Spleen (tissue), 11 donors: ENCODE results near the gene HS3ST1. TPM values are rescaled to one million over a fixed set of nuclear protein-coding genes. Genes with fewer than 3 reads are reported as not detected.
"Not testable (repeated sequence)": the region's sequence is repeated elsewhere in the genome, so short reads cannot be mapped to it uniquely, and the experiment has no call there.

Experiments
- DNase-seq: peaks from one replicate; pipeline ENCODE4 v3.0.0-alpha.2; 2020
- H3K27ac ChIP-seq, 8 donors: fragments of 200-600 bp; sonication (generic) in 7 of 8; 1 replicate in 4 of 8; 2 replicates in 4 of 8; pipeline versions ENCODE4 v1.5.0 to v1.8.0; 2016 to 2021; ENCODE audit warnings: inconsistent platforms in 4 of 8, mild to moderate bottlenecking in 4 of 8, moderate library complexity in 1 of 8
- H3K27me3 ChIP-seq, 7 donors: fragments of 200-600 bp; sonication (generic) in 6 of 7; replicated peaks in 1 of 7; 1 replicate in 4 of 7; 2 replicates in 3 of 7; pipeline versions ENCODE4 v1.5.0 to v1.8.0; 2016 to 2021; ENCODE audit warnings: inconsistent platforms in 3 of 7, mild to moderate bottlenecking in 1 of 7
- H3K36me3 ChIP-seq, 6 donors: fragments of 200-600 bp; sonication (generic) in 5 of 6; 1 replicate in 4 of 6; 2 replicates in 2 of 6; pipeline versions ENCODE4 v1.5.0 to v1.8.0; 2016 to 2021; ENCODE audit warnings: inconsistent platforms in 2 of 6
- H3K4me1 ChIP-seq, 6 donors: fragments of 200-600 bp; sonication (generic) in 5 of 6; 1 replicate in 3 of 6; 2 replicates in 3 of 6; pipeline versions ENCODE4 v1.5.0 to v1.8.0; 2016 to 2021; ENCODE audit warnings: inconsistent platforms in 3 of 6
- H3K4me3 ChIP-seq, 8 donors: fragments of 200-600 bp; sonication (generic) in 7 of 8; 1 replicate in 4 of 8; 2 replicates in 4 of 8; pipeline versions ENCODE4 v1.5.0 to v1.8.0; 2016 to 2021; ENCODE audit warnings: inconsistent platforms in 4 of 8, mild to moderate bottlenecking in 4 of 8, moderate library complexity in 2 of 8
- H3K9me3 ChIP-seq, 8 donors: fragments of 200-600 bp; sonication (generic) in 7 of 8; 1 replicate in 4 of 8; 2 replicates in 4 of 8; pipeline versions ENCODE4 v1.5.0 to v1.8.0; 2016 to 2021; ENCODE audit warnings: inconsistent platforms in 4 of 8
- POLR2A ChIP-seq, 3 donors: fragments of 450-650 bp; IDR thresholded peaks; one replicate each; pipeline ENCODE4 v1.5.1; 2017; ENCODE audit warnings: antibody characterized with exemption in 3 of 3, mild to moderate bottlenecking in 1 of 3
- POLR2AphosphoS5 ChIP-seq, 3 donors: sonication (generic); formaldehyde crosslinking; IDR thresholded peaks; one replicate each; pipeline ENCODE4 v1.5.1; 2017; ENCODE audit warnings: antibody characterized with exemption in 3 of 3
- WGBS, 5 donors: extraction: QIAGEN DNeasy Blood & Tissue Kit in 3 of 5; methylation state at CpG; one replicate each; pipeline versions ENCODE4 v1.1.5 to v1.1.7; 2013 to 2018; 5-methylcytosine and 5-hydroxymethylcytosine counted together
- intact Hi-C: fragments of 100-400 bp; cut with DNase I; formaldehyde crosslinking; loops from one replicate; pipeline ENCODE4 v1.15.0; 2023; ENCODE audit warnings: low total_unique reads
- polyA plus RNA-seq, 3 donors: library from polyadenylated mRNA; stranded (reverse); fragments of 200-250 nt; gene quantifications; one replicate each; pipeline ENCODE4 v1.2.1, GENCODE V29; 2013
- total RNA-seq, 7 donors: library from RNA; depleted of rRNA in 3 of 7; stranded (reverse); fragments of >200 nt in 3 of 7; fragmentation: NEBNext Ultra II Directional in 4 of 7; extraction: Animal tissue kit (Norgen Biotek cat#: 25700) in 4 of 7; gene quantifications; one replicate each; pipeline versions ENCODE4 v1.1.0 to v1.2.1, GENCODE V29; 2016 to 2021
- TF ChIP-seq, protein P1 (sequence below), 11 experiments: fragments of 200-600 bp in 7 of 11; fragments of 450-650 bp in 4 of 11; sonication (generic) in 4 of 11; IDR thresholded peaks in 8 of 11; conservative IDR thresholded peaks in 3 of 11; 1 replicate in 7 of 11; 2 replicates in 4 of 11; pipeline versions ENCODE4 v1.4.0 to v1.8.0; 2016 to 2021; ENCODE audit warnings: antibody characterized with exemption in 11 of 11, inconsistent platforms in 4 of 11, mild to moderate bottlenecking in 1 of 11
- donor health status: healthy with polysubstance abuse.
- donor health status: DM: no; HTN: no; CAD: no; lungs with moderate emphysema.
- donor health status: DM: no; HTN: no; CAD: no.
- donor health status: Bipolar disorder and iron deficiency.
- donor health status: healthy.
- donor health status: DM: no; HTN: no; CAD: no.
- donor health status: DM: yes; HTN: yes; CAD: no.

Gene HS3ST1
- total and polyA plus RNA-seq, 10 donors: 1.8 to 7.4 (median 3.4) TPM

DNA sequence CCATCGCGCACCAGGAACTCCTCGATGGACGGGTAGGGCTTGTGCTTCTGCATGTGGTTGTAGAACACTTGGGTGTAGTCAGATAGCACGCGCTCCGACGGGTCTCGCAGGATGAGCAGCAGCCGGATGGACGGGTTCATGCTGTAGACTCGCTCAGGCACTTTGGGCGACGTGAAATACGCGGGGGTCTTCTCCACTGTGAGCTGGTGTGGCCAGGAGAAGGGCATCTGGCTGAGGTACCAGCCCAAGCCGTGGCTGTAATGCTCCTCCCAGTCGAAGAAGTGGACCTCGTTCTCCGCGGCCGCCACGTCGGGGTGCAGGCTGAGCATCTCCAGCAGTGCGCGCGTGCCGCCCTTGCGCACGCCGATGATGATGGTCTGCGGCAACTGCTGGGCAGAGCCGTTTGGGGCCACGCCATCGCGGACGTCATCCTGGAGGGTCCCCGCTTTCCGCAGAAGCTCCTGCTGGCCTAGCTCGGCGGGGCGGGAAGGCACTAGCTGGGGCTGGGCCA lies 29.2 kb downstream of the HS3ST1 start:
- intact Hi-C loops: no loop called here
- Histone ChIP-seq H3K4me1 (peaks cover 0 to 11% (median 0%) of the 10 kb centered on the region in 6 donors), H3K27ac (no peak overlapping the region), H3K36me3 (peaks cover 0 to 17% (median 14%) of the 10 kb centered on the region in 6 donors), H3K27me3 (no peaks in the 10 kb centered on the region), H3K4me3 (no peak overlapping the region), H3K9me3 (peaks cover 0 to 9% (median 0%) of the 10 kb centered on the region in 8 donors)
- TF ChIP-seq POLR2AphosphoS5 (IDR thresholded peaks at IDR 0.05): no peak
- TF ChIP-seq, protein P1, sequence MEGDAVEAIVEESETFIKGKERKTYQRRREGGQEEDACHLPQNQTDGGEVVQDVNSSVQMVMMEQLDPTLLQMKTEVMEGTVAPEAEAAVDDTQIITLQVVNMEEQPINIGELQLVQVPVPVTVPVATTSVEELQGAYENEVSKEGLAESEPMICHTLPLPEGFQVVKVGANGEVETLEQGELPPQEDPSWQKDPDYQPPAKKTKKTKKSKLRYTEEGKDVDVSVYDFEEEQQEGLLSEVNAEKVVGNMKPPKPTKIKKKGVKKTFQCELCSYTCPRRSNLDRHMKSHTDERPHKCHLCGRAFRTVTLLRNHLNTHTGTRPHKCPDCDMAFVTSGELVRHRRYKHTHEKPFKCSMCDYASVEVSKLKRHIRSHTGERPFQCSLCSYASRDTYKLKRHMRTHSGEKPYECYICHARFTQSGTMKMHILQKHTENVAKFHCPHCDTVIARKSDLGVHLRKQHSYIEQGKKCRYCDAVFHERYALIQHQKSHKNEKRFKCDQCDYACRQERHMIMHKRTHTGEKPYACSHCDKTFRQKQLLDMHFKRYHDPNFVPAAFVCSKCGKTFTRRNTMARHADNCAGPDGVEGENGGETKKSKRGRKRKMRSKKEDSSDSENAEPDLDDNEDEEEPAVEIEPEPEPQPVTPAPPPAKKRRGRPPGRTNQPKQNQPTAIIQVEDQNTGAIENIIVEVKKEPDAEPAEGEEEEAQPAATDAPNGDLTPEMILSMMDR (IDR thresholded peaks at IDR 0.05 in 8 of 11, conservative IDR thresholded peaks at IDR 0.05 in 3 of 11): no peak
- TF ChIP-seq POLR2A (IDR thresholded peaks at IDR 0.05): no peak
- 94 to 98% (median 97%) methylated on average over 38 to 42 of the region's 42 CpGs for WGBS, 5 donors
- no peak for DNase-seq

DNA sequence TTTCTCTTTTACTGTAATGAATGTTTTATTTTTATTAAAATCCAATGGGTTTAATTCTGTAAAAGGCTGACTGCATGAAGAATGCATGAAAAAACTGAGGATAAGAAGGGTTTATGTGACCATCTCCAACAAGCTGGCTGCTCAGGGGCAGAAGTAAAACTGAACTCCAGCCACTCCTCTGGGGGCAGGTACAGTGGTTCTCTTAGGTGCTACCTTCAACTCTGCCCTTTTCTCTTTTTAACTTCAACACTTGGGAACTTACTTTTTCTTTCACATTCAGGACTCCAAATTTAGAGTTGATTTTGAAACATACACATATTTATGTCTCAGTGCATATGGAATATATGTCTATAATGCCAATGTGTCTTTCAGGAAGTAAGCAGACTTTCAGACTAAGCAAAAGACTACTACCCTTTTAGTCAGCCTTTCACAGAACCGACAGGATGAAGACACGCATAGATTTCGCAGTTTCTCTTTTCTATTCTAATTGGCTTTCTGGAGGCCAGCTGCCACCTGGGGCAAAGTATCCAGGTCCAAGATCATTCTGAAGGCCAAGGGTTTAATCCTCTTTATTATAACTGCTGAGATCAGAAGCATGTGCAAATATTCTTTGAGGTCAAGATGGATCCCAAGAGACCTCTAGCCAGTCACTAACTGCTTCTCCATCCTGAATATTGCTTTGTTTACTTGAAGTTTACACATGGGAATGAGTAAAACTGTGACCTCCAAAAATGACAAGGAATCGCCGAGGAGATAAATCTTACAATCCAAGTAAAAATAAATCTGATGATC lies 30.7 kb downstream of the HS3ST1 start:
- peaks cover 0 to 11% (median 0%) of the 10 kb centered on the region in 6 donors for H3K4me1 ChIP-seq
- no peak for DNase-seq
- peaks cover 0 to 17% (median 14%) of the 10 kb centered on the region in 6 donors for H3K36me3 ChIP-seq
- peaks cover 0 to 9% (median 0%) of the 10 kb centered on the region in 8 donors for H3K9me3 ChIP-seq
- no peak overlapping the region for H3K27ac ChIP-seq
- 58 to 73% (median 71%) methylated on average over 5 of the region's 5 CpGs for WGBS, 5 donors
- no peak for TF ChIP-seq POLR2A (IDR thresholded peaks at IDR 0.05)
- TF ChIP-seq, protein P1 (IDR thresholded peaks at IDR 0.05 in 8 of 11, conservative IDR thresholded peaks at IDR 0.05 in 3 of 11): no peak
- no peak for TF ChIP-seq POLR2AphosphoS5 (IDR thresholded peaks at IDR 0.05)
- H3K27me3 ChIP-seq: no peaks in the 10 kb centered on the region
- H3K4me3 ChIP-seq: no peak overlapping the region
- intact Hi-C loops: no loop called here

DNA sequence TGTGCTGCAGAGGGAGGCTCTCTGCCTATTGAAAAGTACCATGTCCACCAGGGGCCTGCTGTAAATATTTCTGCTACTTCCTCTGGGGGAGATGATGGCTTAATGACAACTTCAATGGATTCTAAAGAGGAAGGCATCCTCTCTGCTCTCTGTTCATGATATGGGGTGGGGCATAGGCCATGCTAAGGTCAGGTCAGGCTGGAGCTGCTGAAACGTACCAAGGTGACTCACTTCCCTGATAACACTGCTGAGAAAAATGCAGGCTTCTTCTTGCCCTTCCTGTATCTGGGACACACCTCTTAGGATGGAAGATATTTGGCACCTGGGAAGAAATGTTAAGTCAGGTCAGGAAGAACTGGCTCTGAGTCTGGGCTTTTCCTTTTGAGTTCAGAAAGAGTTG lies 31.5 kb downstream of the HS3ST1 start:
- WGBS, 5 donors: 33 to 70% (median 46%) methylated on average over 1 of the region's 1 CpG
- Histone ChIP-seq H3K27ac (no peak overlapping the region), H3K4me1 (peaks cover 0 to 11% (median 0%) of the 10 kb centered on the region in 6 donors), H3K9me3 (peaks cover 0 to 9% (median 0%) of the 10 kb centered on the region in 8 donors), H3K36me3 (peaks cover 0 to 17% (median 14%) of the 10 kb centered on the region in 6 donors), H3K4me3 (no peak overlapping the region), H3K27me3 (no peaks in the 10 kb centered on the region)
- intact Hi-C loops: no loop called here
- no peak for DNase-seq
- no peak for TF ChIP-seq POLR2AphosphoS5 (IDR thresholded peaks at IDR 0.05)
- TF ChIP-seq, protein P1 (IDR thresholded peaks at IDR 0.05 in 8 of 11, conservative IDR thresholded peaks at IDR 0.05 in 3 of 11): no peak
- TF ChIP-seq POLR2A (IDR thresholded peaks at IDR 0.05): no peak

DNA sequence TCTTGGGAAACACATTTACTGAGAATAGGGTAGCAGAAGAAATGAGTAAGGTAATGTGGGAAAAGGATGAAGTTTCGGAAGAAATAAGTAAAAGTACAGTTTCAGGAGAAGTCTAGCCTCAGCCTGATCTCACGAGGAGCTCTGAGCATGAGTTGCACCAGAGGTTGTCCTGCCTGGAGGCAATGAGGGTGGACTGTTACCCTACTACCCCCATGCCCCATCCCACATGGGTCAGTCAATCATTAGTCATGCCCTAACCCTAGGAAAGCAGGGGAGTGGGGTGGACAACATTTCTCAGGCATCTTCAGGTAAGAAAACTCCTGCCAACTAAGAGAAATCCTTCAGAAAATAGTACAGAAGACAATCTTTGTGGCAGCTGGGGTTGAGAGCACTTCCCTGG lies 35.1 kb downstream of the HS3ST1 start:
- H3K4me1 ChIP-seq: peaks cover 0 to 11% (median 0%) of the 10 kb centered on the region in 6 donors
- intact Hi-C loops: no loop called here
- H3K9me3 ChIP-seq: no peaks in the 10 kb centered on the region
- TF ChIP-seq POLR2AphosphoS5 (IDR thresholded peaks at IDR 0.05): no peak
- TF ChIP-seq, protein P1 (IDR thresholded peaks at IDR 0.05 in 8 of 11, conservative IDR thresholded peaks at IDR 0.05 in 3 of 11): no peak
- no peak for TF ChIP-seq POLR2A (IDR thresholded peaks at IDR 0.05)
- H3K36me3 ChIP-seq: no peaks in the 10 kb centered on the region
- H3K27ac ChIP-seq: no peak overlapping the region
- no peaks in the 10 kb centered on the region for H3K27me3 ChIP-seq
- no peak overlapping the region for H3K4me3 ChIP-seq
- WGBS, 5 donors: 88 to 93% (median 91%) methylated on average over 2 of the region's 2 CpGs
- no peak for DNase-seq

DNA sequence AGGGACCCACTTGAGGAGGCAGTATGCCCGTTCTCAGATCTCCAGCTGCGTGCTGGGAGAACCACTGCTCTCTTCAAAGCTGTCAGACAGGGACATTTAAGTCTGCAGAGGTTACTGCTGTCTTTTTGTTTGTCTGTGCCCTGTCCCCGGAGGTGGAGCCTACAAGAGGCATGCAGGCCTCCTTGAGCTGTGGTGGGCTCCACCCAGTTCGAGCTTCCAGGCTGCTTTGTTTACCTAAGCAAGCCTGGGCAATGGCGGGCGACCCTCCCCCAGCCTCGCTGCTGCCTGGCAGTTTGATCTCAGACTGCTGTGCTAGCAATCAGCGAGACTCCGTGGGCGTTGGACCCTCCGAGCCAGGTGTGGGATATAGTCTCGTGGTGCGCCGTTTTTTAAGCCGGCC lies 44.6 kb downstream of the HS3ST1 start:
- intact Hi-C loops, H3K9me3 ChIP-seq, H3K27ac ChIP-seq, DNase-seq, H3K4me3 ChIP-seq, H3K4me1 ChIP-seq, H3K27me3 ChIP-seq, H3K36me3 ChIP-seq: not testable (repeated sequence)
- 87 to 91% (median 88%) methylated on average over 12 to 13 of the region's 15 CpGs; no CpG with 5 or more reads in 1 of the 5 donors for WGBS, 5 donors
